Measurements from ENCODE around the gene NAXE.

- TF ChIP-seq ZNF224 (CRISPR knock-in tag; IDR thresholded peaks at IDR 0.05) (no peak), FIP1L1 (IDR thresholded peaks at IDR 0.05; ENCODE audit: borderline replicate concordance, insufficient read depth, low read depth, low read length) (no peak), FOSL1 (CRISPR knock-in tag; IDR thresholded peaks at IDR 0.05; ENCODE audit: borderline replicate concordance) (no peak), GTF2F1 (IDR thresholded peaks at IDR 0.05; ENCODE audit: low read length) (no peak), ZNF530 (CRISPR knock-in tag; IDR thresholded peaks at IDR 0.05; ENCODE audit: low read depth) (no peak)
- TF ChIP-seq, protein P1, sequence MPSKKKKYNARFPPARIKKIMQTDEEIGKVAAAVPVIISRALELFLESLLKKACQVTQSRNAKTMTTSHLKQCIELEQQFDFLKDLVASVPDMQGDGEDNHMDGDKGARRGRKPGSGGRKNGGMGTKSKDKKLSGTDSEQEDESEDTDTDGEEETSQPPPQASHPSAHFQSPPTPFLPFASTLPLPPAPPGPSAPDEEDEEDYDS (CRISPR knock-in tag; IDR thresholded peaks at IDR 0.05), result no peak
Observed at GRCh38 chr1:156577550-156577949, 14.0 kb upstream of the NAXE start.

Measured in HepG2 (cell line).